Measurements from ENCODE around the gene CDH23. TPM values are rescaled to one million over a fixed set of nuclear protein-coding genes. Genes with fewer than 3 reads are reported as not detected.

CDH23 gene
- total and polyA plus RNA-seq, 2 of the 8 experiments (the other 6 are each of a cell fraction or from before 2014, with no cell fraction given): 1.9 to 4.9 TPM

GRCh38 chr10:71569775-71570588 is 173.3 kb downstream of the CDH23 start (continued):
- TF ChIP-seq BRCA1 (IDR thresholded peaks at IDR 0.05; ENCODE audit: low read depth, low read length): no peak
- TF ChIP-seq TAF7 (optimal IDR thresholded peaks at IDR 0.05; ENCODE audit: borderline replicate concordance, low read depth, low read length): no peak
- TF ChIP-seq HDAC6 (IDR thresholded peaks at IDR 0.05; ENCODE audit: low read depth, low read length): no peak
- TF ChIP-seq JUN (IDR thresholded peaks at IDR 0.05; ENCODE audit: low read depth, low read length): no peak
- no peak for TF ChIP-seq E2F6 (IDR thresholded peaks at IDR 0.05)
- TF ChIP-seq NANOG (IDR thresholded peaks at IDR 0.05; ENCODE audit: insufficient read depth, low read depth, low read length, poor library complexity, severe bottlenecking): no peak
- no peak for TF ChIP-seq RFX5 (IDR thresholded peaks at IDR 0.05; ENCODE audit: borderline replicate concordance, low read depth, low read length)
- TF ChIP-seq EGR1 (IDR thresholded peaks at IDR 0.05; ENCODE audit: borderline replicate concordance, low read depth, low read length): no peak
- no peak for TF ChIP-seq CBX5 (IDR thresholded peaks at IDR 0.05; ENCODE audit: low read depth, low read length)
- no peak for TF ChIP-seq TCF12 (IDR thresholded peaks at IDR 0.05; ENCODE audit: low read depth, low read length)
- TF ChIP-seq CBX8 (IDR thresholded peaks at IDR 0.05; ENCODE audit: borderline replicate concordance, low read depth, low read length): no peak
- no peak for TF ChIP-seq SP2 (IDR thresholded peaks at IDR 0.05; ENCODE audit: low read length)
- no peak; the same call in 1 of the 2 replicates for TF ChIP-seq CEBPB (IDR thresholded peaks at IDR 0.05; ENCODE audit: low read depth, low read length)
- TF ChIP-seq PHF8 (conservative IDR thresholded peaks at IDR 0.05; ENCODE audit: low read depth, low read length): no peak
- TF ChIP-seq POLR2A (IDR thresholded peaks at IDR 0.05; ENCODE audit: control extremely low read depth in 1 of 2, low read depth in 2 of 2, low read length in 2 of 2): no peak
- no peak for TF ChIP-seq SP1 (IDR thresholded peaks at IDR 0.05; ENCODE audit: low read depth, low read length)
- TF ChIP-seq BCL11A (IDR thresholded peaks at IDR 0.05; ENCODE audit: low read depth in 2 of 2, low read length in 2 of 2): no peak
- TF ChIP-seq SUZ12 (IDR thresholded peaks at IDR 0.05; ENCODE audit: low read length): no peak
- TF ChIP-seq CREB1 (IDR thresholded peaks at IDR 0.05): 0 out of 2 replicates have a peak, but pooled peaks have one; percentile 26
- TF ChIP-seq SAP30 (IDR thresholded peaks at IDR 0.05; ENCODE audit: insufficient read depth, insufficient replicate concordance, low read length): no peak
- TF ChIP-seq SIX5 (IDR thresholded peaks at IDR 0.05; ENCODE audit: low read depth, low read length): no peak
- no peak for TF ChIP-seq RNF2 (IDR thresholded peaks at IDR 0.05; ENCODE audit: borderline replicate concordance, low read depth, low read length, missing control alignments, poor library complexity, severe bottlenecking)
- TF ChIP-seq SIRT6 (IDR thresholded peaks at IDR 0.05; ENCODE audit: low read length): no peak
- no peak for TF ChIP-seq ATF3 (IDR thresholded peaks at IDR 0.05; ENCODE audit: insufficient read depth, low read depth, low read length)
